Smooth muscle cell of the brain vasculature (primary cell): Measurements from ENCODE around the gene BTBD1.
A peak's percentile ranks its signal among the peaks of the same experiment; 100 is the strongest.

Experiments
- DNase-seq: peaks from one replicate; pipeline ENCODE4 v3.0.0-alpha.2; 2012; ENCODE audit warnings: low read depth, low spot score

Gene BTBD1

GRCh38 chr15:83066734-83067637 is at the start of gene BTBD1:
BTBD1 (minus strand) TSS chr15:83067252; CDS start chr15:83067151, 101 bp downstream.
- DNase-seq: peak; percentile 74

GRCh38 chr15:83115831-83116565 is 48.9 kb upstream of the BTBD1 start:
- DNase-seq: no peak

- DNase-seq: no peak
Observed at GRCh38 chr15:83115410-83115809, 48.4 kb upstream of the BTBD1 start.

GRCh38 chr15:83114856-83115255 is 47.8 kb upstream of the BTBD1 start:
- DNase-seq: no peak

GRCh38 chr15:83113881-83114674 is 47.0 kb upstream of the BTBD1 start:
- no peak for DNase-seq

GRCh38 chr15:83112956-83113299 is 45.9 kb upstream of the BTBD1 start:
- DNase-seq: no peak

- DNase-seq: peak; percentile 40
Observed at GRCh38 chr15:83112233-83112955, 45.3 kb upstream of the BTBD1 start.

GRCh38 chr15:83111149-83111548 is 44.1 kb upstream of the BTBD1 start:
- DNase-seq: no peak

- DNase-seq: no peak
Observed at GRCh38 chr15:83110381-83110780, 43.3 kb upstream of the BTBD1 start.

- no peak for DNase-seq
Observed at GRCh38 chr15:83109532-83109931, 42.5 kb upstream of the BTBD1 start.

GRCh38 chr15:83108266-83109219 is 41.5 kb upstream of the BTBD1 start:
- DNase-seq: no peak

GRCh38 chr15:83107841-83108181 is 40.8 kb upstream of the BTBD1 start:
- no peak for DNase-seq

- no peak for DNase-seq
Observed at GRCh38 chr15:83106994-83107840, 40.2 kb upstream of the BTBD1 start, which contains the start of gene TM6SF1. TM6SF1 (plus strand) TSS chr15:83107645; CDS start chr15:83107681, 36 bp downstream.

- DNase-seq: no peak
Observed at GRCh38 chr15:83105440-83105839, 38.4 kb upstream of the BTBD1 start.

GRCh38 chr15:83104141-83104540 is 37.1 kb upstream of the BTBD1 start:
- DNase-seq: no peak

- DNase-seq: no peak
Observed at GRCh38 chr15:83102346-83102745, 35.3 kb upstream of the BTBD1 start.

GRCh38 chr15:83100097-83100646 is 33.1 kb upstream of the BTBD1 start:
- no peak for DNase-seq

GRCh38 chr15:83099290-83099689 is 32.2 kb upstream of the BTBD1 start:
- no peak for DNase-seq

- DNase-seq: no peak
Observed at GRCh38 chr15:83098079-83098478, 31.0 kb upstream of the BTBD1 start.
